Endothelial cell of umbilical vein (primary cell): ENCODE results near the gene SHOC2.

ENCODE experiments used
- EZH2 ChIP-seq: IDR thresholded peaks from 2 replicates; pipeline ENCODE4 v1.6.1; 2012; ENCODE audit warnings: borderline replicate concordance, low read depth, mild to moderate bottlenecking, moderate library complexity, low read length, inconsistent platforms; ENCODE audit not compliant: severe bottlenecking
- FOS ChIP-seq: IDR thresholded peaks from 2 replicates; pipeline ENCODE4 v1.6.1; 2011; ENCODE audit warnings: mild to moderate bottlenecking, low read length, moderate library complexity, borderline replicate concordance; ENCODE audit not compliant: insufficient read depth
- GATA2 ChIP-seq: IDR thresholded peaks from 2 replicates; pipeline ENCODE4 v1.7.0; 2011; ENCODE audit warnings: low read depth, mild to moderate bottlenecking, moderate library complexity, mixed read lengths, low read length; ENCODE audit not compliant: insufficient read length, insufficient read depth
- JUN ChIP-seq: IDR thresholded peaks from 2 replicates; pipeline ENCODE4 v1.6.1; 2011; ENCODE audit warnings: borderline replicate concordance, low read depth; ENCODE audit not compliant: insufficient read length, insufficient read depth
- MYC ChIP-seq: IDR thresholded peaks from one replicate; pipeline ENCODE4 v1.6.1; 2011; ENCODE audit warnings: mild to moderate bottlenecking, low read depth, low read length
- POLR2A ChIP-seq: IDR thresholded peaks from 2 replicates; pipeline ENCODE4 v1.6.1; 2012; ENCODE audit warnings: low read depth, mild to moderate bottlenecking, control low read depth, low read length
- POLR2AphosphoS5 ChIP-seq: IDR thresholded peaks from 2 replicates; pipeline ENCODE4 v1.6.1; 2012; ENCODE audit warnings: low read depth, mild to moderate bottlenecking, control low read depth, low read length, moderate library complexity; ENCODE audit not compliant: insufficient read depth
- TF ChIP-seq, protein P1 (sequence below), 2 donors: IDR thresholded peaks; 1 replicate in 1 of 2; 2 replicates in 1 of 2; pipeline ENCODE4 v1.5.1; 2011; ENCODE audit warnings: low read length in 2 of 2, mild to moderate bottlenecking in 2 of 2, moderate library complexity in 2 of 2, control low read depth in 1 of 2, inconsistent platforms in 1 of 2, low read depth in 1 of 2; ENCODE audit not compliant: insufficient read depth in 1 of 2; ENCODE audit errors: extremely low read depth in 1 of 2
- TF ChIP-seq, protein P2 (sequence below): IDR thresholded peaks from 2 replicates; pipeline ENCODE4 v1.6.1; 2011; ENCODE audit not compliant: insufficient read depth, insufficient read length

DNA sequence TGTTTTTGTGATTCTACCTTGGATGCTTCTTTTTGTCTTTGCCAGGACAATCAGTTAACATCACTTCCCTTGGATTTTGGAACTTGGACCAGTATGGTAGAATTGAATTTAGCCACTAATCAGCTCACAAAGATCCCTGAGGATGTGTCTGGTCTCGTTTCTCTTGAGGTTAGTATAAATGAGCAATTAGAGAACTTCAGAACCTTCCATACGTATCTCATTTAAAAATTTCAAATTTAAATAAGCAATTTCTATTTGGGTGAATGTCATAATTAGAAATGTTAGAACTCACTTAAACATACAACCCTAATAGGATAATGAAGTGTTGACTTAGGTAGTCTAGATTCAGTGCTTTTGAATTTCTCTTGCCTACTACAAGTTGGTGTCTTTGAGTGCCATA lies 88.1 kb downstream of the SHOC2 start:
- TF ChIP-seq POLR2AphosphoS5 (no peak), EZH2 (no peak), POLR2A (no peak), JUN (no peak), MYC (no peak), GATA2 (no peak), FOS (no peak)
- TF ChIP-seq, protein P1, sequence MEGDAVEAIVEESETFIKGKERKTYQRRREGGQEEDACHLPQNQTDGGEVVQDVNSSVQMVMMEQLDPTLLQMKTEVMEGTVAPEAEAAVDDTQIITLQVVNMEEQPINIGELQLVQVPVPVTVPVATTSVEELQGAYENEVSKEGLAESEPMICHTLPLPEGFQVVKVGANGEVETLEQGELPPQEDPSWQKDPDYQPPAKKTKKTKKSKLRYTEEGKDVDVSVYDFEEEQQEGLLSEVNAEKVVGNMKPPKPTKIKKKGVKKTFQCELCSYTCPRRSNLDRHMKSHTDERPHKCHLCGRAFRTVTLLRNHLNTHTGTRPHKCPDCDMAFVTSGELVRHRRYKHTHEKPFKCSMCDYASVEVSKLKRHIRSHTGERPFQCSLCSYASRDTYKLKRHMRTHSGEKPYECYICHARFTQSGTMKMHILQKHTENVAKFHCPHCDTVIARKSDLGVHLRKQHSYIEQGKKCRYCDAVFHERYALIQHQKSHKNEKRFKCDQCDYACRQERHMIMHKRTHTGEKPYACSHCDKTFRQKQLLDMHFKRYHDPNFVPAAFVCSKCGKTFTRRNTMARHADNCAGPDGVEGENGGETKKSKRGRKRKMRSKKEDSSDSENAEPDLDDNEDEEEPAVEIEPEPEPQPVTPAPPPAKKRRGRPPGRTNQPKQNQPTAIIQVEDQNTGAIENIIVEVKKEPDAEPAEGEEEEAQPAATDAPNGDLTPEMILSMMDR (IDR thresholded peaks at IDR 0.05; ENCODE audit: extremely low read depth in 1 of 2, insufficient read depth in 1 of 2, low read depth in 1 of 2, low read length in 2 of 2): no peak
- TF ChIP-seq, protein P2, sequence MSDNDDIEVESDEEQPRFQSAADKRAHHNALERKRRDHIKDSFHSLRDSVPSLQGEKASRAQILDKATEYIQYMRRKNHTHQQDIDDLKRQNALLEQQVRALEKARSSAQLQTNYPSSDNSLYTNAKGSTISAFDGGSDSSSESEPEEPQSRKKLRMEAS: no peak
